ENCODE results near the gene ITGB2. TPM values are rescaled to one million over a fixed set of nuclear protein-coding genes. Genes with fewer than 3 reads are reported as not detected.

The ITGB2 gene
- total and polyA plus RNA-seq, 8 donors: 7.7 to 404 (median 11.2) TPM

DNA sequence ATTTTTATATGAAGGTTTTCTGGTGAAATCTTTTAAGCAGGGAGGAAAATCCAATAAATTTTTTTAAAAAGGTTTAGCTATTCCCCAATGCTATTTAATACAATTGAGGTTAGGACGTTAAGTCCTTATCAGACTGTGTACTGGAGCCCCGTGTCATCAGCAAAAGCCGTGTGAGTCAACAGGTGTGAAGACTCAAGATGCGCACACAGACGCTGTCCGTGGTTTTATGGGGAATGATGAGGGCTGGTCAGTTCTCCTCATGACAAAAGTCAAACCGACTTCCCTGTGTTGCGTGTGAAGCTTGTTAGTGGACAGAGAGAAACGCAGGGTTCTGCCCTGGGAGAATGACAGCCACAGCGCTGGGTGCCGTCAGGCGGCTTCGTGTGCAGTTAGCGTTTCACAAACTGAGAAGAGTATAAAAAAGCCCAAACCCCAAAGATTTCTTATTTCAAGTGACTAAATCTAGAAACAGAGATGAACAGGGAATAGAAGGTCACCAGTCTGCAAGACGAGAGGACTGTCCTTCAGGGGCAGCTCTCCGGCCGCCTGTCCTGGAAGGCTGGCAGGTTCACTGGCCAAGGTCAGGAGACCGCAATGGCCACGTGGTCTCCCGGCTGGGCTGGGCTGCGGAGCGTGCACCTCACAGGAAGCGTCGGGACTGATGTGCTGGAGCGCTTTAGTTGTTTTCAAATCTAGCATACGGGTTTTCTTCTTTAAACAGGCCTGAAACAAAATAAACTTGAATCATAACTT lies 69.6 kb downstream of the ITGB2 start:
- TF ChIP-seq, protein P1, sequence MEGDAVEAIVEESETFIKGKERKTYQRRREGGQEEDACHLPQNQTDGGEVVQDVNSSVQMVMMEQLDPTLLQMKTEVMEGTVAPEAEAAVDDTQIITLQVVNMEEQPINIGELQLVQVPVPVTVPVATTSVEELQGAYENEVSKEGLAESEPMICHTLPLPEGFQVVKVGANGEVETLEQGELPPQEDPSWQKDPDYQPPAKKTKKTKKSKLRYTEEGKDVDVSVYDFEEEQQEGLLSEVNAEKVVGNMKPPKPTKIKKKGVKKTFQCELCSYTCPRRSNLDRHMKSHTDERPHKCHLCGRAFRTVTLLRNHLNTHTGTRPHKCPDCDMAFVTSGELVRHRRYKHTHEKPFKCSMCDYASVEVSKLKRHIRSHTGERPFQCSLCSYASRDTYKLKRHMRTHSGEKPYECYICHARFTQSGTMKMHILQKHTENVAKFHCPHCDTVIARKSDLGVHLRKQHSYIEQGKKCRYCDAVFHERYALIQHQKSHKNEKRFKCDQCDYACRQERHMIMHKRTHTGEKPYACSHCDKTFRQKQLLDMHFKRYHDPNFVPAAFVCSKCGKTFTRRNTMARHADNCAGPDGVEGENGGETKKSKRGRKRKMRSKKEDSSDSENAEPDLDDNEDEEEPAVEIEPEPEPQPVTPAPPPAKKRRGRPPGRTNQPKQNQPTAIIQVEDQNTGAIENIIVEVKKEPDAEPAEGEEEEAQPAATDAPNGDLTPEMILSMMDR (IDR thresholded peaks at IDR 0.05): no peak
- ATAC-seq (no peak), DNase-seq (peak in 2 of 4 donors; percentile 16 to 73)
- intact Hi-C loops (cut with DNase I): no loop called here
- H3K27ac ChIP-seq: no peak overlapping the region
- H3K4me3 ChIP-seq: no peak overlapping the region
- peaks cover 0 to 84% of the 10 kb centered on the region in 2 donors for H3K36me3 ChIP-seq
- peaks cover 5 to 39% of the 10 kb centered on the region in 2 donors for H3K4me1 ChIP-seq
- H3K9me3 ChIP-seq: no peaks in the 10 kb centered on the region
- no peaks in the 10 kb centered on the region for H3K27me3 ChIP-seq

DNA sequence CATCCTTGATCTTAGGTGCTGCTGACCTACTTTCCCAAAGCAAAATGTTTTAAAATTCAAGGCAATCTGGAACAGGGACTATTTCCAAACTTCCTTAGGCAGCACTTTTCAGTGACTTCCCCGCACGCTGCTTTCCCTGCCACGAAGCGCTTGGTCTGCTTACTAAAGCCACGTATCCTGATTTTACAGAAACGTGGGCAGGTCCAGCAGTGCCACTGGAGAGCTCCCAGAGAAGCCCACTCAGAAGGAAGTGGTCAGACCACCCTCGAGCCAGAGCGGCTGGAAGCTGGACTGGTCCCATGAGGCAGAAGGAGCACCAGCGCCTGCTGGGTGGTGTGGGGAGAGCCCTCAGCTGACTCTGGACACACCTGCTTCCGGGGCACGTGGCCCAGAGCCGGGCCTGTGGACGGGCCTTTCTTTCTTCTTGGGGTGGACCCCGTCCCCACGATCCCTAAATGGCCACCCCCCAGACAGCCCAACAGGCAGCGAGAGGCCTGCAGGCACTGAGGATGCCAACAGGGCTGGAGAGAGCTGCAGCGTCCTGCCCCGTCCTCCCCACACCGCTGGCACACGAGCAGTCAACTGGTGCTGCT lies 70.4 kb downstream of the ITGB2 start:
- intact Hi-C loops (cut with DNase I): no loop called here

DNA sequence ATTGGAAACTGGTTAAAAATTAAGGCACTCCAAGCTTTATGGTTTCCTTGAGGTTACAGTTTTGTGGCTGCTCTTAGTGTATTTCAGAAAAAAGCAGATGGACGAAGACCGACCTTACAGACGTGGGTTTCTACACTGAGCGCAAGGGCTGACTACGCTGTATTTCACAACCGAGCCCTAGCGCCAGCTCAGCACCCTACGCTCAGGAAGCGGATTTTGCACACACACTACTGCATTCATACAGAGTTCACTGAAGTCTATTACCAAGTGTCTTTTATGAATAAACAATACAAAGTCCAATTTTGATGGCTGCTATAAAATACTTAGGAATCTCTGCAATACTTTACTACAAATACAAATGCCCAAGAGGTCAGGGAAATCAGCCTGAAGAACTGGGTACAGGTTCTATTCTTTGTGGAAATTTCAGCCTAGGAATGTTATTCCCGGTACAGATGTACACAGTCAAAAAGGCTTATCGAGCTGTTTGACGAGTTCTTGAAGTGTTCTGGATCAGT lies 71.0 kb downstream of the ITGB2 start:
- Histone ChIP-seq H3K4me3 (no peak overlapping the region), H3K9me3 (no peaks in the 10 kb centered on the region), H3K27ac (peak overlapping the region in 1 of 2 donors; percentile 23), H3K27me3 (no peaks in the 10 kb centered on the region), H3K4me1 (peaks cover 5 to 45% of the 10 kb centered on the region in 2 donors), H3K36me3 (peaks cover 0 to 70% of the 10 kb centered on the region in 2 donors)
- intact Hi-C loops (cut with DNase I): no loop called here
- ATAC-seq (no peak), DNase-seq (peak in 2 of 4 donors; percentile 34 to 64)
- TF ChIP-seq, protein P1 (IDR thresholded peaks at IDR 0.05): no peak

More for the DNA sequence above, 70.4 kb downstream of the ITGB2 start:
- ATAC-seq: no peak
- no peak overlapping the region for H3K4me3 ChIP-seq
- peaks cover 5 to 47% of the 10 kb centered on the region in 2 donors for H3K4me1 ChIP-seq
- DNase-seq: peak in 2 of 4 donors; percentile 28 to 65
- H3K36me3 ChIP-seq: peaks cover 0 to 77% of the 10 kb centered on the region in 2 donors
- H3K27ac ChIP-seq: peak overlapping the region in 1 of 2 donors; percentile 23
- TF ChIP-seq, protein P1 (IDR thresholded peaks at IDR 0.05): no peak
- H3K9me3 ChIP-seq: no peaks in the 10 kb centered on the region
- no peaks in the 10 kb centered on the region for H3K27me3 ChIP-seq

DNA sequence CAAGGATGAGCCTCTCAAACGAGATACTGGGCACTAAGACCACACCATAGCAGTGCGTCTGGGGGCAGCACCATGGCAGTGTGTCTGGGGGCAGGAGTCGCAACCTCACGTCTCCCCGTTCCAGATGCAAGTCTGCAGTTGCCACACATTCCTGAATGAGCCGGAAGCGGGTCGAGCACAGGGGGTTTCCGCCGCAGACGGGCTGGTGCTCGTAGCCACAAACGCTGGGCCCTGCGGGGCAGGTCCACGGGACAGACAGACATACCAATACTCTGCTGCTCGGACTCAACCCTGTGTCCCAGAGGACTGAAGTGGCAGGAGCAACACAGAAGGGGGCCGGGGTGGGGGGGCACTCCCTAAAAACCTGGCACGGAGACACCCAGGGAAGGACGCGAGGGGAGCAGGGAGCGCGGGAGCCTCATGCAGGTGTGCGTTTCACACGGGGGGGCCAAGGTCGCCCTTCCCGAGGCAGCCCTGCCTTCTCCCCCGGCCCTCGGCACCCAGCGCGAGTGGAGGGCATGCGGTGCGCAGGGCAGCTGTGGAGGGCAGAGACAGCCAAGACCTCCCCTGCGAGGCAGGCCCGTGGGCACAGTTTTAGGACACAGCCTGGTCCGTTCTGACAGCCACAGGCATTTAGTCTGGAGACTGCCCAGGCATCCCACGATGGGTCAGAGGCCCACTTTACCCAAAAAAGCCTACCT lies 71.7 kb downstream of the ITGB2 start:
- peaks cover 0 to 63% of the 10 kb centered on the region in 2 donors for H3K36me3 ChIP-seq
- no peak for ATAC-seq
- H3K27ac ChIP-seq: no peak overlapping the region

More for the DNA sequence above, 71.7 kb downstream of the ITGB2 start:
- intact Hi-C loops (cut with DNase I): no loop called here
- peaks cover 5 to 38% of the 10 kb centered on the region in 2 donors for H3K4me1 ChIP-seq
- peak in 2 of 4 donors; percentile 28 to 72 for DNase-seq
- H3K4me3 ChIP-seq: no peak overlapping the region
- H3K27me3 ChIP-seq: no peaks in the 10 kb centered on the region
- TF ChIP-seq, protein P1 (IDR thresholded peaks at IDR 0.05): no peak
- no peaks in the 10 kb centered on the region for H3K9me3 ChIP-seq

Data from left lung (tissue), 10 donors.